Activated CD4-positive, alpha-beta T cell treated with anti-CD3 and anti-CD28 coated beads, Interleukin-2, amount 50 U/mL, for 24 hours (primary cell): ENCODE measurements around the gene DPF1.

Experiments used
- DNase-seq, 2 donors: peaks; one replicate each; pipeline ENCODE4 v3.0.0-alpha.2; 2020; ENCODE audit warnings: low read depth in 1 of 2, low spot score in 1 of 2

Gene DPF1

GRCh38 chr19:38201731-38202130 lies 22.3 kb downstream of the DPF1 start:
- no peak for DNase-seq

- DNase-seq = no peak
Observed at GRCh38 chr19:38199340-38199739, 24.7 kb downstream of the DPF1 start.

- DNase-seq = no peak
Observed at GRCh38 chr19:38197937-38198704, 25.9 kb downstream of the DPF1 start.

- no peak for DNase-seq
Observed at GRCh38 chr19:38196948-38197656, 26.9 kb downstream of the DPF1 start.

- DNase-seq = no peak
Observed at GRCh38 chr19:38196245-38196837, 27.7 kb downstream of the DPF1 start.

GRCh38 chr19:38195237-38195636 lies 28.8 kb downstream of the DPF1 start:
- no peak for DNase-seq

GRCh38 chr19:38194061-38194701 lies 29.8 kb downstream of the DPF1 start:
- DNase-seq = no peak

- DNase-seq = no peak
Observed at GRCh38 chr19:38193445-38193844, 30.6 kb downstream of the DPF1 start.

- no peak for DNase-seq
Observed at GRCh38 chr19:38191747-38192146, 32.3 kb downstream of the DPF1 start.

GRCh38 chr19:38190793-38191192 lies 33.2 kb downstream of the DPF1 start:
- DNase-seq = no peak

- peak in 1 of 2 donors; percentile 8 for DNase-seq
Observed at GRCh38 chr19:38190061-38190460, 34.0 kb downstream of the DPF1 start.

- DNase-seq = no peak
Observed at GRCh38 chr19:38185562-38185961, 38.5 kb downstream of the DPF1 start.

GRCh38 chr19:38184815-38185214 lies 39.2 kb downstream of the DPF1 start:
- no peak for DNase-seq

GRCh38 chr19:38183251-38183897 lies 40.6 kb downstream of the DPF1 start:
- DNase-seq = no peak

GRCh38 chr19:38182536-38183210 lies 41.3 kb downstream of the DPF1 start:
- no peak for DNase-seq

- DNase-seq = no peak
Observed at GRCh38 chr19:38180071-38180470, 44.0 kb downstream of the DPF1 start.

GRCh38 chr19:38175422-38175821 lies 48.6 kb downstream of the DPF1 start:
- DNase-seq = no peak

GRCh38 chr19:38173291-38174041 lies 50.6 kb downstream of the DPF1 start:
- DNase-seq = no peak

GRCh38 chr19:38172001-38172400 lies 52.0 kb downstream of the DPF1 start:
- no peak for DNase-seq

- no peak for DNase-seq
Observed at GRCh38 chr19:38170334-38170733, 53.7 kb downstream of the DPF1 start.
